VCaP (cell line): Measurements from ENCODE around the gene GPR153.

ENCODE experiments used
- H3K27ac ChIP-seq: fragments of 450-650 bp; 2 replicates; pipeline ENCODE4 v1.5.1; 2017
- TF ChIP-seq, protein P1 (sequence below): fragments of 450-650 bp; conservative IDR thresholded peaks from 2 replicates; pipeline ENCODE4 v1.5.1; 2017; ENCODE audit warnings: mild to moderate bottlenecking, moderate library complexity

GPR153 gene

DNA sequence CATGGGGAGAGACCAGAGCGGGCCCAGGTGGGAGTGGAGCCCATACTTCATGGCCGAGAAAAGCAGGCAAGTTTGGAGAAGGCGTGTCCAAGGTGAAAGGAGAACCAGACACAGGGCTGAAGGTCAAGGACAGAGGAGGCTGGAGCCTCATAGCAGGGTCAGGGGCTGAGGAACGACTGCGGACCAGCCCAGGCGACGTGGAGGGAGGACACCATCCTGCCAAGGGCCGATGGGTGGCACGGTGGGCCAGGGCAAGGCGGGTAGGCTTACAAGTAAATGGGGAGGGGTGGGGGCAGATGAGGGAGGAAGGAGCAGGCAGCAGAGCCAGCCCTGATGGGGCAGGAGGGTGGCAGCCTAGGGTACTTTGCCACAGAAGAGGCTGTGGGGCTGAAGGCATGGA is 18.2 kb upstream of the GPR153 start:
- no peak overlapping the region for H3K27ac ChIP-seq
- TF ChIP-seq, protein P1, sequence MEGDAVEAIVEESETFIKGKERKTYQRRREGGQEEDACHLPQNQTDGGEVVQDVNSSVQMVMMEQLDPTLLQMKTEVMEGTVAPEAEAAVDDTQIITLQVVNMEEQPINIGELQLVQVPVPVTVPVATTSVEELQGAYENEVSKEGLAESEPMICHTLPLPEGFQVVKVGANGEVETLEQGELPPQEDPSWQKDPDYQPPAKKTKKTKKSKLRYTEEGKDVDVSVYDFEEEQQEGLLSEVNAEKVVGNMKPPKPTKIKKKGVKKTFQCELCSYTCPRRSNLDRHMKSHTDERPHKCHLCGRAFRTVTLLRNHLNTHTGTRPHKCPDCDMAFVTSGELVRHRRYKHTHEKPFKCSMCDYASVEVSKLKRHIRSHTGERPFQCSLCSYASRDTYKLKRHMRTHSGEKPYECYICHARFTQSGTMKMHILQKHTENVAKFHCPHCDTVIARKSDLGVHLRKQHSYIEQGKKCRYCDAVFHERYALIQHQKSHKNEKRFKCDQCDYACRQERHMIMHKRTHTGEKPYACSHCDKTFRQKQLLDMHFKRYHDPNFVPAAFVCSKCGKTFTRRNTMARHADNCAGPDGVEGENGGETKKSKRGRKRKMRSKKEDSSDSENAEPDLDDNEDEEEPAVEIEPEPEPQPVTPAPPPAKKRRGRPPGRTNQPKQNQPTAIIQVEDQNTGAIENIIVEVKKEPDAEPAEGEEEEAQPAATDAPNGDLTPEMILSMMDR = no peak

DNA sequence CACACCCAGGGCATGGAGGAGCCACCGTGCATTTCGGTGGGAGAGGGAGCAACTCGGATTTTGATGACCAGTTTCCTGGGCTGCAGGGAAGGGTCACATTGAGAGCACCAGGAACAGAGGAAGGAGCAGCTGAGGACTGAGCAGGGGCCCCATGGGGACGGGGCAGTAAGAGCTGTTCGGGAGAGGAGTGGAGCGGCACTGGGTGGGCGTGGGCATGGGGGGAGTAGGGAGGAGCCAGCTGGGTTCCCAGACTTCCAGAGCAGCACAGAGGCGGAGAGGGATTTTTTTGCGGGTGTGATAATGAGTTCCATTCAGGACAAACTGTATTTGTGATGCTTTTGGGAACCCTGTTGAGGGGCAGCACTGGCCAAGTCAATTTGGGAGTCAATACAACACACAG is 17.4 kb upstream of the GPR153 start:
- TF ChIP-seq, protein P1 = no peak

DNA sequence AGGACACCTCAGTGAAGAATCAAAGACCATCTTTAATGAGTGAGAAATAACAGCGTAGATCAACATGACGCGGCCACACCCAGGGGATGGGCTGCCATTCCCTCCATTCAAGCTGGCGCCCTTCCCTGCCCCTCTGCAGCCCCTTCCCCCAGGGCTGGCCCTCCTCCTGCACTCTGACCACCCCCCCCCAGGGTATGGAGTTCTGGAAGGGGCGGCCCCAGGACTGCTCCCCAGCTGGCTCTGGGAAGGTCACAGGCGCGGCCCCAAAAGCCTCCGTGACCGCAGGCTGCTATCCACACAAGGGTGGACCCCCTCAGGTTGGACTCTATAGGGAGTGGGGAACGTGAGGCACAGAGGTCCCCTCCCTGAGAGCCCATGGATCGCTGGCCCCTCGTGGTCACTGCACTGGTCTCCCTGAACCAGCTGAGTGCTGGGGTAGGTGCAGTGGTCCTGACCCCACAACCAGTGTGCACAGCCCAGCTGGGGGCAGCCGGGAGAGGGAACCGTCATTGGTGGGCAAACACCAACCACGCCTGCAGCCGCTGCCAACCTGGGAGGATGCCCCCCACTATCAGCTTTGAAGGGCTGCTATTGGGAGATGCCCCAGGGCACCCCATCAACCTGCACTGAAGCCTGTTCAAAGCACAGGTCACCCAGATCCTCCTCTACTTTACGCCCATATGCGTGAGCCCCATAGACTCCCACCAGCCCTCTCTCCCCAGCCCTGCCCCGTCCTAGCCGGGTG is 16.1 kb upstream of the GPR153 start:
- H3K27ac ChIP-seq = no peak overlapping the region
- TF ChIP-seq, protein P1 = no peak

More for the DNA sequence above, 17.4 kb upstream of the GPR153 start:
- no peak overlapping the region for H3K27ac ChIP-seq

DNA sequence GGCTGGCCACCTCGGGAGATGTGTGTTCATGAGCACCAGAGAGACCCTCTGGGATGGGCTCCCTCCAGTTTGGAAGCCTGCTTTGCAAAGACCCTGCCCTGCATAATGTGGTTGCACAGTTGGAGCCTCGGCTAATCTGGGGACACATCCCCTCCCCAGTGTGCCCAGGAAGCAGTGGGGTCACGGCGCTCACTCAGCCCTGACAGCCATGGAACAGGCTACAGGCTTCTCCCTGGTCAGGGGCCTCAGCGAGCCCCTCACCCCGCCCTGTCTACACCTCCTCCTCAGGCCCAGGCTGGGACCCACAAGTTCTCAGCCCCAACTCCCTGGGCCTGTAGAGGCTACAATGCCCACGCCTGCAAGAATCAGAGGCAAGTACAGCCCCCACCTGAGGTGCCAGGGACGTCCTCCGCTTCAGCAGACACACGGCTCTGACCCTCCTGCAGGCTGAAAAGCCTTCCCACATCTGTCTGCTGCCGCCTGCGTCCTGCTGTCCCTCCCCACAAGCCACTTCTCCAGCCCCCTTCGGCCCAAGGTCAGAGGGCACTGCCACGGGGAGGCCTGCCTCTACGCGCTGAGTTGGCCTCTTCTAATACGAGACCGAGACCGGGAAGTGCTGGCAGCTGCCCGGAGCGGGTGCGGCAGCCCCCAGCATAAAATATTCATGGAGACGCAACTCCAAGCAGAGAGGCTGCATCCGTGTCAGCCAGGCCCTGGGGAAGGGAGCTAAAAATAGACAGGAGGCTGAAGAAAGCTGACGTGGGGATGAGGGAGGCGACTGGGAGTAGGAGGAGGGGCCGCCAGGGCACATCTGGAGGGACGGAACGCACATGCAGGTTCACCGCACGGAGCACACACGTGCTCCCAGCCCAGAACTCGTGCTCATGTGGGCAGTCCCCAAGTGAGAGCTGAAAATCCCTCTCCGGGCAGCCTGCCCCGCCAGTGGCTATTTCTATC is 15.2 kb upstream of the GPR153 start:
- TF ChIP-seq, protein P1 = no peak
- no peak overlapping the region for H3K27ac ChIP-seq

DNA sequence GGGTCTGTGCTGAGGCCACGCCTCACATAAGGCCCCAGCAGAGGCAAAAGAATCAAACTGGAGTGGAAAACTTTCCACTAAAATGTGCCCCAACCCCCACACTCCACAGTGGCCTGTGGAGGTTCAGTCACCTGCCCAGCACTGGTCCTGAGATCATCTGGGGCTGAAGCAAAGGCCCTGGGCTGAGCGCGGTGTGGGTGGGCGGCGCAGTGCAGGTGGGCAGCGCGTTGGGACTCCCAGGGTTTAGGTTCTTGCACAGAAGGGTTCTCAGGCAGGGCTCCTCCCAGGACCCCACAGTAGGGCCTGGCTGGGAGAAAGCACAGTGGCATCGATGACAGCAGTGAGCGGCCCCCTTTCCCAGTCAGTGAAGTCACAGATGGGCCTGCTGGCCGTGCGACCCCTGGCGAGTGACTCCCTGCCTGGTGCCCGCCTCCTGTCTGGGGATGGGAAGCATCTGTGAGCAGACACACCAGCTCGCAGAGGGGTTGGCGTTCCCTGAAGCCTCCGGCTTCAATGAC is 13.8 kb upstream of the GPR153 start:
- TF ChIP-seq, protein P1 = no peak
- H3K27ac ChIP-seq = no peak overlapping the region

DNA sequence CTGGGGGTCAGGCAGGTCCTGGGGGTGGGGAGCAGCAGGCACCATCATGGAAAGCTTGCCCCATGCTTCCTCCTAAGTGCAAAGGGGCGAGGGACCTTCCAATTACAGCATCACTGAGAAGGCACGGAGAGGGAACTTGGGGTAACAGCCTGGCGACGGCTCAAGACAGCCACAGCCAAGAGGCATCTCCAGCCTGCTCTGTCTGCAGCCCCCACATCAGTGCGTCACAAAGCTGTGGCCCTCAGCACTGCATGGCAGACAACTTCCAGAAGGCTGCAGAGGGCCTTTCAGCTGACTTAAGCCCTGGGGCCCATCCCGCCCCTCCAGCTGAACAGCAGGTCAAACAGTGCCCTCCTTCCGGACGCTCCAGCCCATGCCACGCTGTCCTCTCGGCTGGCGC is 13.2 kb upstream of the GPR153 start:
- no peak overlapping the region for H3K27ac ChIP-seq
- TF ChIP-seq, protein P1 = no peak

DNA sequence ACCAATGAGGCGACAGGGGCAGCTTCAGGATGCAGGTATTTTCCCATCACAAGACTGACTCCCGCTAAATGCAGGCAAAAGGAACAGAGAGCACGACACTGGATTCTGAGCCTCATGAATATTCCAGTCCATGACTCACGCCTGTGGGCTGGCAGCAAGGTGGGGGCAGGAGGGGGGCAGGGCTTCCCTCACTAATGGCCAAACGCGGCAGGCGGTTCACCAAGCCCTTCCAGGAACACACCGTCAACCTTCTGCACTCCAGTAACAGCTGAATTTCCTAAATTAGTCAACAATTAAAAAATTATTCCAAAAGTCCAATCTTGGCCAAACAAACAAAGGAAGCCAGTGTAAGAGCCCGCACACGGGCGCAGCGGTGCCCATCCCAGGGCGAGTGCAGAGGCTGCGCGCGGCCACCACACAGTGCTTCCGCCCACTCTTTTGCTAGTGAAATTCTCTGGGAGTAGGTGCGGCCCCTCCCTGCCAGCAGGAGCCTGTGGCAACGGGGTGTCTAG is 12.5 kb upstream of the GPR153 start:
- no peak overlapping the region for H3K27ac ChIP-seq

More for the DNA sequence above, 12.5 kb upstream of the GPR153 start:
- TF ChIP-seq, protein P1 = no peak
